Measurements from ENCODE around the gene HERC3.

GRCh38 chr4:88720451-88721428 lies 128.5 kb downstream of the HERC3 start:
- TF ChIP-seq CTCF (IDR thresholded peaks at IDR 0.05) = no peak
- TF ChIP-seq POLR2A (IDR thresholded peaks at IDR 0.05) = no peak

All from lower leg skin (tissue), 3 donors.